ENCODE measurements around the gene BARHL2. TPM values are rescaled to one million over a fixed set of nuclear protein-coding genes. Genes with fewer than 3 reads are reported as not detected.

The BARHL2 gene
- polyA plus RNA-seq, 2 donors: not detected

- Histone ChIP-seq H3K4me3 (ENCODE audit: low read depth in 1 of 2, low read length in 2 of 2) (no peak overlapping the region), H3K4me1 (ENCODE audit: control insufficient read depth in 2 of 2, insufficient read depth in 2 of 2, low read length in 1 of 2) (peaks cover 0 to 7% of the 10 kb centered on the region in 2 donors), H3K27ac (ENCODE audit: low read depth in 2 of 2, low read length in 1 of 2) (no peak overlapping the region), H3K27me3 (ENCODE audit: control insufficient read depth in 1 of 2, insufficient read depth in 2 of 2, low read length in 2 of 2) (peaks cover 12 to 36% of the 10 kb centered on the region in 2 donors), H3K9me3 (ENCODE audit: control insufficient read depth in 2 of 2, insufficient read depth in 1 of 2, low read depth in 1 of 2, low read length in 1 of 2) (peaks cover 0 to 6% of the 10 kb centered on the region in 2 donors), H3K36me3 (ENCODE audit: control insufficient read depth in 2 of 2, insufficient read depth in 2 of 2, low read length in 1 of 2) (no peaks in the 10 kb centered on the region)
- WGBS, 2 donors: 12 to 14% methylated on average over 8 of the region's 8 CpGs
Measured at GRCh38 chr1:90705956-90706355, 11.1 kb downstream of the BARHL2 start.

DNA sequence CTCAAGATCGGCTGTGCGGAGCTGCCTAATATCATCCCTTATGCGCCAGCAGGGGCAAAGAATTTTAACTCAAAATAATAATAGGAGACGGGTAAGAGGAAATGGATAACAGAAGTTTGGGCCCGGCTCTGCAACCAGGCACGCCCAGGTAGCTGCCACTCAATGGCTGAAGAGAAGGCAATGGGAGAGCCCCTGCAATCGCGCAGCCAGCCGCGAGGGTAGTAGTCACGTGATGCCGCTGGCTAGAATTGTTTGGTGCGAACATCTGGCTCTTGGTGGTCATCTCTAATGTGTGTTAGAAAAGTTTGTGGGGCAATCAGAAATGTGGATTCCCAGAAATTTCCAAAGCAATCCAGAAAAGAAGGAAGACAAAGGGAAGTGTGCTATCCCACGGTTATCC is 12.3 kb downstream of the BARHL2 start:
- H3K36me3 ChIP-seq (ENCODE audit: control insufficient read depth in 2 of 2, insufficient read depth in 2 of 2, low read length in 1 of 2): no peaks in the 10 kb centered on the region
- no peak overlapping the region for H3K27ac ChIP-seq (ENCODE audit: low read depth in 2 of 2, low read length in 1 of 2)
- H3K27me3 ChIP-seq (ENCODE audit: control insufficient read depth in 1 of 2, insufficient read depth in 2 of 2, low read length in 2 of 2): peaks cover 12 to 29% of the 10 kb centered on the region in 2 donors
- WGBS, 2 donors: 14% methylated on average over 14 of the region's 14 CpGs
- no peak overlapping the region for H3K4me3 ChIP-seq (ENCODE audit: low read depth in 1 of 2, low read length in 2 of 2)
- peaks cover 0 to 7% of the 10 kb centered on the region in 2 donors for H3K4me1 ChIP-seq (ENCODE audit: control insufficient read depth in 2 of 2, insufficient read depth in 2 of 2, low read length in 1 of 2)
- peaks cover 0 to 6% of the 10 kb centered on the region in 2 donors for H3K9me3 ChIP-seq (ENCODE audit: control insufficient read depth in 2 of 2, insufficient read depth in 1 of 2, low read depth in 1 of 2, low read length in 1 of 2)

DNA sequence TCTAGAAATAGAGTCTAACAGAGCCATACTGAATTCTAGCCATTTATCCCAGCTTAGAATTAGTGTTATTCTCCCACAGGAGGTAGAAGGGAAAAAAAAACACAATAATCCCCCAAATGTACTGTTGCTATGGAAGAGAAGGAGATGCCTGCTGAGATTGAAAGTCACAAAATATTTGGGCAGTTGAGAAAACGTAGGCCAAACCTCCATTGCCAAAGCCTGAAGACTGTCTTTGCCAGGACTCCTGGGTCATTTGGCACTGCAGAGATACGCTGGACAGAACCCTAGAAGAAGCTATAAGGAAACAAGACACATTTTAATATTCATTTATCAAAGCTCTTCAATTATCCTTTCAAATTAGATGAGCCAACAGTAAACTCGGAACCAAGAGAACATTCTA is 22.3 kb downstream of the BARHL2 start:
- Histone ChIP-seq H3K27me3 (ENCODE audit: control insufficient read depth in 1 of 2, insufficient read depth in 2 of 2, low read length in 2 of 2) (no peaks in the 10 kb centered on the region), H3K4me3 (ENCODE audit: low read depth in 1 of 2, low read length in 2 of 2) (no peak overlapping the region), H3K9me3 (ENCODE audit: control insufficient read depth in 2 of 2, insufficient read depth in 1 of 2, low read depth in 1 of 2, low read length in 1 of 2) (no peaks in the 10 kb centered on the region), H3K36me3 (ENCODE audit: control insufficient read depth in 2 of 2, insufficient read depth in 2 of 2, low read length in 1 of 2) (no peaks in the 10 kb centered on the region), H3K4me1 (ENCODE audit: control insufficient read depth in 2 of 2, insufficient read depth in 2 of 2, low read length in 1 of 2) (no peaks in the 10 kb centered on the region), H3K27ac (ENCODE audit: low read depth in 2 of 2, low read length in 1 of 2) (no peak overlapping the region)
- WGBS, 2 donors: 65 to 69% methylated on average over 3 of the region's 3 CpGs

DNA sequence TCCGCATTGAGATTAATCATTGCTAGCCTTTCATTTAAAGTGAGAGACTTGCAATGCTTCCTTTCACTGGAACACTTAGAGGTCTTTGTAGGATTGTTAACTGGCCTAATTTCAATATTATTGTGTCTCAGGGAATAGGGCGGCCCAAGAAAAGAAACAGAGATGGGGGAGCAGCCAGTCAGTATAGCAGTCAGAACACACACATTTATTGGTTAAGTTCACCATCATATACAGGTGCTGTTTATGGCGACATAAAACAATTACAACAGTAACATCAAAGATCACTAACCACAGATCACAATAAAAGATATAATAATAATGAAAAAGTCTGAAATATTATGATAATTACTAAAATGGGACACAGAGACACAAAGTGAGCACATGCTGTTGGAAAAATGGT is 29.4 kb downstream of the BARHL2 start:
- Histone ChIP-seq H3K36me3 (ENCODE audit: control insufficient read depth in 2 of 2, insufficient read depth in 2 of 2, low read length in 1 of 2) (no peaks in the 10 kb centered on the region), H3K4me1 (ENCODE audit: control insufficient read depth in 2 of 2, insufficient read depth in 2 of 2, low read length in 1 of 2) (no peaks in the 10 kb centered on the region), H3K9me3 (ENCODE audit: control insufficient read depth in 2 of 2, insufficient read depth in 1 of 2, low read depth in 1 of 2, low read length in 1 of 2) (no peaks in the 10 kb centered on the region), H3K27me3 (ENCODE audit: control insufficient read depth in 1 of 2, insufficient read depth in 2 of 2, low read length in 2 of 2) (no peaks in the 10 kb centered on the region), H3K4me3 (ENCODE audit: low read depth in 1 of 2, low read length in 2 of 2) (no peak overlapping the region), H3K27ac (ENCODE audit: low read depth in 2 of 2, low read length in 1 of 2) (no peak overlapping the region)
- 88 to 89% methylated on average over 3 of the region's 3 CpGs for WGBS, 2 donors

DNA sequence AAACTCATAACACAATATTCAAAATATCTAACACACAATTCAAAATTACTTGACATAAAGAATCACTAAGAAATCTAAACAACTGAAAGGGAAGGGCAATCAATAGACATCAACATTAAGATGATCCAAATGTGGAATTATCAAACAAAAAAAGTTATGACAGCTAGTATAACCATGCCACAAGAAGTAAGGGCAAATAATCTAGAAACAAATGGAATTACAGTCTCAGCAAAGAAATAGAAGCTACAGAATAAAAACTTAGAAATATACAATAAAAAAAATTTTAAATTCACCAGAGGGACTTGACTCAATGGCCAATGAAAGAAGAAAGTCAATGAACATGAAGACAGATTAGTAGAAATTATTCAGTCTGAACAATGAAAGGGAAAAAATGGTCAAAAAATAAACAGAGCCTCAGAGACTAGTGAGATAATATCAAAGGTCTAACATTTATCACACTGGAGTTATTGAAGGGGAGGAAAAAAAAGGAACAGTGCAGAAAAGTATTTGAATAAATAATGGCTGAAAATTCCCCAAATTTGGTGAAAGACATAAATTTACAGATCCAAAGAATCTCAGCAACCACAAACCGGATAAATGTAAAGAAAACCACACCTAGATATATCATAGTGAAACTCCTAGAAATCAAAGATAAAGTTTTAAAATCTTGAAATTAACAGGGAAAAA is 41.8 kb downstream of the BARHL2 start:
- Histone ChIP-seq H3K27ac (ENCODE audit: low read depth in 2 of 2, low read length in 1 of 2) (no peak overlapping the region), H3K9me3 (ENCODE audit: control insufficient read depth in 2 of 2, insufficient read depth in 1 of 2, low read depth in 1 of 2, low read length in 1 of 2) (peaks cover 0 to 4% of the 10 kb centered on the region in 2 donors), H3K4me1 (ENCODE audit: control insufficient read depth in 2 of 2, insufficient read depth in 2 of 2, low read length in 1 of 2) (no peaks in the 10 kb centered on the region), H3K4me3 (ENCODE audit: low read depth in 1 of 2, low read length in 2 of 2) (no peak overlapping the region), H3K27me3 (ENCODE audit: control insufficient read depth in 1 of 2, insufficient read depth in 2 of 2, low read length in 2 of 2) (peaks cover 0 to 2% of the 10 kb centered on the region in 2 donors), H3K36me3 (ENCODE audit: control insufficient read depth in 2 of 2, insufficient read depth in 2 of 2, low read length in 1 of 2) (no peaks in the 10 kb centered on the region)
- 88 to 89% methylated on average over 1 of the region's 1 CpG for WGBS, 2 donors

DNA sequence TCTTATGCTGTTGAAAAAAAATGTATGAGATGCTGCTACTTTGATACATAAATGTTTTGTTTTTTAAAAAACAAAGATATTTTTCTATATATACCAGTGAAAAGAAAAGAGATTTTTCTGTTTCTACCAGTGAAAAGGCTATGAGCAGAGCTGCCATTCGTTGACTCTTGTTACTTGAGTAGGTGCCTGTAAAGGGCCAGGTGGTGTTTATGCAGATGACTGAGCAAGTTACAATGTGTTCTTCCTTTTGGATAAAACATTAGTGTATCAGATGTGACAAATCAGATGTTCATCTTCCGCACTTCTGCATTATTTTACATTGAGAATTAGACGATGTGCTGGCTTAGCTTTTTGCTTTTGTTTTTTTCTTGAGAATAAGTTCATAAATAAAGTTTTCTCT is 45.4 kb downstream of the BARHL2 start:
- H3K27ac ChIP-seq (ENCODE audit: low read depth in 2 of 2, low read length in 1 of 2): no peak overlapping the region
- peaks cover 0 to 2% of the 10 kb centered on the region in 2 donors for H3K27me3 ChIP-seq (ENCODE audit: control insufficient read depth in 1 of 2, insufficient read depth in 2 of 2, low read length in 2 of 2)
- H3K4me1 ChIP-seq (ENCODE audit: control insufficient read depth in 2 of 2, insufficient read depth in 2 of 2, low read length in 1 of 2): no peaks in the 10 kb centered on the region
- 45 to 52% methylated on average over 3 of the region's 3 CpGs for WGBS, 2 donors
- no peaks in the 10 kb centered on the region for H3K36me3 ChIP-seq (ENCODE audit: control insufficient read depth in 2 of 2, insufficient read depth in 2 of 2, low read length in 1 of 2)
- H3K4me3 ChIP-seq (ENCODE audit: low read depth in 1 of 2, low read length in 2 of 2): no peak overlapping the region
- peaks cover 0 to 4% of the 10 kb centered on the region in 2 donors for H3K9me3 ChIP-seq (ENCODE audit: control insufficient read depth in 2 of 2, insufficient read depth in 1 of 2, low read depth in 1 of 2, low read length in 1 of 2)

GRCh38 chr1:90671251-90671650 is 45.9 kb downstream of the BARHL2 start:
- Histone ChIP-seq H3K27me3 (ENCODE audit: control insufficient read depth in 1 of 2, insufficient read depth in 2 of 2, low read length in 2 of 2) (peaks cover 0 to 2% of the 10 kb centered on the region in 2 donors), H3K27ac (ENCODE audit: low read depth in 2 of 2, low read length in 1 of 2) (no peak overlapping the region), H3K4me3 (ENCODE audit: low read depth in 1 of 2, low read length in 2 of 2) (no peak overlapping the region), H3K36me3 (ENCODE audit: control insufficient read depth in 2 of 2, insufficient read depth in 2 of 2, low read length in 1 of 2) (no peaks in the 10 kb centered on the region), H3K9me3 (ENCODE audit: control insufficient read depth in 2 of 2, insufficient read depth in 1 of 2, low read depth in 1 of 2, low read length in 1 of 2) (peaks cover 0 to 4% of the 10 kb centered on the region in 2 donors), H3K4me1 (ENCODE audit: control insufficient read depth in 2 of 2, insufficient read depth in 2 of 2, low read length in 1 of 2) (no peaks in the 10 kb centered on the region)
- WGBS, 2 donors: 95 to 97% methylated on average over 1 of the region's 1 CpG
